Ascending aorta (tissue), 2 donors: ENCODE data around the gene CDK2AP2. TPM values are rescaled to one million over a fixed set of nuclear protein-coding genes. Genes with fewer than 3 reads are reported as not detected.

Experiments
- DNase-seq, 2 donors: peaks; one replicate each; pipeline ENCODE4 v3.0.0-alpha.2; 2019; ENCODE audit warnings: low spot score in 2 of 2
- H3K27ac ChIP-seq, 2 donors: fragments of 200-600 bp; sonication (generic); one replicate each; pipeline ENCODE4 v1.5.1; 2016 to 2017; ENCODE audit warnings: mild to moderate bottlenecking in 1 of 2
- H3K27me3 ChIP-seq: fragments of 200-600 bp; sonication (generic); one replicate; pipeline ENCODE4 v1.5.1; 2017
- H3K36me3 ChIP-seq, 2 donors: fragments of 200-600 bp; sonication (generic); one replicate each; pipeline ENCODE4 v1.5.1; 2016
- H3K4me1 ChIP-seq, 2 donors: fragments of 200-600 bp; sonication (generic); one replicate each; pipeline ENCODE4 v1.5.1; 2016 to 2017; ENCODE audit warnings: mild to moderate bottlenecking in 1 of 2
- H3K4me3 ChIP-seq, 2 donors: fragments of 200-600 bp; sonication (generic); one replicate each; pipeline ENCODE4 v1.5.1; 2016 to 2017; ENCODE audit warnings: mild to moderate bottlenecking in 1 of 2
- H3K9me3 ChIP-seq, 2 donors: fragments of 200-600 bp; sonication (generic); one replicate each; pipeline ENCODE4 v1.5.1; 2016
- intact Hi-C: fragments of 100-400 bp; cut with DNase I; formaldehyde crosslinking; loops from one replicate; pipeline ENCODE4 v1.15.1; 2023
- total RNA-seq: library from RNA; depleted of rRNA; stranded (reverse); fragments of >200 nt; gene quantifications from one replicate; pipeline ENCODE4 v1.1.0, GENCODE V29; 2016
- TF ChIP-seq, protein P1 (sequence below), 3 experiments: fragments of 200-600 bp in 2 of 3; fragments of 450-650 bp in 1 of 3; sonication (generic) in 2 of 3; IDR thresholded peaks; one replicate each; pipeline ENCODE4 v1.5.1; 2016 to 2019; ENCODE audit warnings: antibody characterized with exemption in 3 of 3, mild to moderate bottlenecking in 1 of 3, moderate library complexity in 1 of 3

Gene CDK2AP2
- total RNA-seq, 1 donor from 2014 or later, result 159 TPM

DNA sequence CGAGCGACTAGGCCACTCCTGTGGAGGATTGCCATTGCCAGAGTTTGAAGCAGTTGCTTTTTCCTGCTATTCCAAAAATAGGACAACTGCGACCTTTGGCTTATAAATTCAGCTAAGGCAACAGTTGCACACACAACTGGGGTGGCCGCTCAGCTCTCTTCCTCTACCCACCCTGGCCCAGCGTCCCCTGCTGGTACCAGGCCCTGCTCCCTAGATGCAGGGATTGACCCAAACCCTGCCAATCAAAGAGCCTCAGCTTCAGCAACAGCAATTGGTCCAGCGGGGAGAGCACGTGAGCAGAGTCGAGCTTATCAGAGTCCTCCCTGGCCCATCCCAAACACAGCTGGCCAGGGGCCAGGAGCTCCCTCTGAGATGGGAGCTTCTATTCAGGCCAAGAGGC, 37.3 kb upstream of the CDK2AP2 start:
- Histone ChIP-seq H3K4me1 (no peaks in the 10 kb centered on the region), H3K36me3 (no peaks in the 10 kb centered on the region), H3K4me3 (no peak overlapping the region), H3K27me3 (no peaks in the 10 kb centered on the region), H3K9me3 (no peaks in the 10 kb centered on the region), H3K27ac (no peak overlapping the region)
- intact Hi-C loops, result no loop called here
- TF ChIP-seq, protein P1, sequence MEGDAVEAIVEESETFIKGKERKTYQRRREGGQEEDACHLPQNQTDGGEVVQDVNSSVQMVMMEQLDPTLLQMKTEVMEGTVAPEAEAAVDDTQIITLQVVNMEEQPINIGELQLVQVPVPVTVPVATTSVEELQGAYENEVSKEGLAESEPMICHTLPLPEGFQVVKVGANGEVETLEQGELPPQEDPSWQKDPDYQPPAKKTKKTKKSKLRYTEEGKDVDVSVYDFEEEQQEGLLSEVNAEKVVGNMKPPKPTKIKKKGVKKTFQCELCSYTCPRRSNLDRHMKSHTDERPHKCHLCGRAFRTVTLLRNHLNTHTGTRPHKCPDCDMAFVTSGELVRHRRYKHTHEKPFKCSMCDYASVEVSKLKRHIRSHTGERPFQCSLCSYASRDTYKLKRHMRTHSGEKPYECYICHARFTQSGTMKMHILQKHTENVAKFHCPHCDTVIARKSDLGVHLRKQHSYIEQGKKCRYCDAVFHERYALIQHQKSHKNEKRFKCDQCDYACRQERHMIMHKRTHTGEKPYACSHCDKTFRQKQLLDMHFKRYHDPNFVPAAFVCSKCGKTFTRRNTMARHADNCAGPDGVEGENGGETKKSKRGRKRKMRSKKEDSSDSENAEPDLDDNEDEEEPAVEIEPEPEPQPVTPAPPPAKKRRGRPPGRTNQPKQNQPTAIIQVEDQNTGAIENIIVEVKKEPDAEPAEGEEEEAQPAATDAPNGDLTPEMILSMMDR (IDR thresholded peaks at IDR 0.05), result no peak
- DNase-seq, result no peak

DNA sequence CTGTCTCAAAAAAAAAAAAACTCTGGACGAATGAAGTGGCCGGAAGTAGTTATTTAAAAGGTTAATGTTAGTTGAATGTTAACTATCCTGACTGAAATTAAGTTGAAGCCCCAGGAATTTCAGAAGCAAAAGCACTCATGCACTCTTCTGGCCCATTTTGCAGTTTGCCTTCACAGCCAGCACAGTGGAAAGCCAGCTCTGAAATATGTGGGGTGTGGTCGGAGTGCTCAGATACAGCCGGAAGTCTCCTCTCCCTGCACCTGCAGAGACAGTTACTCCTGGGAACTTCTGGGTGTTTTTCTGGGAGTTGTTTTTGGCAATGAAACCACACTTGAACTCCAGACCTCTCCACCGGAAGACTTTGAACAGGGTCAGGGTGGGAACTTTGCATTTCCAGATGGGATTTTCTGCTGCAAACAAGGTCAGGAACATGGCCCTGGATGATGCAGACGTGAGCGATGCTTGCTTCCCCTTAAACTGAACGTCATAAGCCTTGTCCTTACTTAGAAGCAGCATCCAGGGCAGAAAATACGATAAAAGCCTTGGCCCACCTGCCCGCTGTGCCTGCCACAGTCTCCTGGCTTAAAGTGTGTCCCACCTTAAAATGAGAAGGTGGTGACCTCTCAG, 36.8 kb upstream of the CDK2AP2 start:
- H3K9me3 ChIP-seq, result no peaks in the 10 kb centered on the region
- no peak overlapping the region for H3K4me3 ChIP-seq
- H3K4me1 ChIP-seq, result no peaks in the 10 kb centered on the region
- intact Hi-C loops, result no loop called here
- no peak for DNase-seq
- H3K27me3 ChIP-seq, result no peaks in the 10 kb centered on the region
- no peak overlapping the region for H3K27ac ChIP-seq
- no peaks in the 10 kb centered on the region for H3K36me3 ChIP-seq
- TF ChIP-seq, protein P1 (IDR thresholded peaks at IDR 0.05), result no peak

DNA sequence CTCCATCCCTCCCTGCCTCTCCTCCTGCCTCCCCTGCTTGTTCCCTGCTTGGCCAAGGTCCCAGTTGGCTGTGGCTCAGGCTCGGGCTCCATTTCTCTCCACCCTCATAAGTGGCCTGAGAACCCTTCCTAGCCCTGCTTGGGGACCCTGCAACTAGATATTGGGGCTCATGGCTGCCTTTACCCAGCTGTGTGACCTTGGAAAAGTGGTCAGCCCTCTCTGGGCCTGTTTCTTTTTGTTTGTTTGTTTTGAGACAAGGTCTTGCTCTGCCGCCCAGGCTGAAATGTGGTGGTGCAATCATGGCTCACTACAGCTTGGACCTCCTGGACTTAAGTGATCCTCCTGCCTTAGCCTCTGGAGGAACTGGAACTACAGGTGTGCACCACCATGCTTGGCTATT, 35.6 kb upstream of the CDK2AP2 start:
- intact Hi-C loops, result no loop called here
- Histone ChIP-seq H3K36me3 (no peaks in the 10 kb centered on the region), H3K4me3 (no peak overlapping the region), H3K27me3 (no peaks in the 10 kb centered on the region), H3K9me3 (no peaks in the 10 kb centered on the region), H3K27ac (no peak overlapping the region), H3K4me1 (no peaks in the 10 kb centered on the region)
- no peak for DNase-seq
- TF ChIP-seq, protein P1 (IDR thresholded peaks at IDR 0.05), result no peak

DNA sequence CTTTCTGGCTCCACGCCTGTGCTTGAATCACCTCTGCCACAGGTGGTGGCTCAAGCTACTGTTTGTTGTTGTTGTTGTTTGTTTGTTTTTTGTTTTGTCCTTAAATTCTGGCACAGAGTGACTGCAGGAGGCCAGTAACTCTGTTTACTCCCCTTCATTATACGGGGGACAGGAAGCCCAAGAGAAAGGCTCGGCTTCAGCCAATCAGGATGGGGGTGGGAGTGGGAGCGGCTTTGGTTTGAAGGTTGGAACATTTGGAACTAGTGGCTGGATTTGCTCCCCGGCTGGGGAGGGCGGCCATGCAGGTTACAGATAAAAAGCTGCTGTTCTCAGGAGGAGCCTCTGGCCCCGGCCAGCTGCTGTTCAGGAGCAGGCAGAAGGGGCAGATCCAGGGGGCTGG, 35.0 kb upstream of the CDK2AP2 start:
- peaks cover 0 to 3% of the 10 kb centered on the region in 2 donors for H3K4me1 ChIP-seq
- H3K27me3 ChIP-seq, result no peaks in the 10 kb centered on the region
- TF ChIP-seq, protein P1 (IDR thresholded peaks at IDR 0.05), result no peak
- no peak overlapping the region for H3K27ac ChIP-seq
- DNase-seq, result no peak
- intact Hi-C loops, result no loop called here
- no peak overlapping the region for H3K4me3 ChIP-seq
- H3K36me3 ChIP-seq, result no peaks in the 10 kb centered on the region
- no peaks in the 10 kb centered on the region for H3K9me3 ChIP-seq

DNA sequence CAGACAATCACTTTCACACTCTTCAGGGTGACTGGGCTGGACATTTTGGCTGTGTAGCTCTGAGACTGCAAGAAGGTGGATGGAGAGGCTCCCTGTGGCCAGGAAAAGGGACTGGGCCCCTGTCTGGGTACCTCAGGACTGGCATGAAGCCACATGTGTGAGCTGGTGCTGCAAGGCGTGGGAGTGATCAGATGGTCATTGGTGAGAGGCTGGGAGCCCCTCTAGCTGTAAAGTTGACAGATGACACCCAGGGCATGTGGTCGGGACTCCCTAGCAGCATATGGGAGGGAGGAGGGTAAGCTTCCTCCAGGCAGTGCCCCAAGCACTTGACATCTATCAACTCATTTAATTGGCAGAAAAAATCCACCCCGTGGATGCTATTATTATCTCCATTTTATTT, 34.2 kb upstream of the CDK2AP2 start:
- Histone ChIP-seq H3K27me3 (no peaks in the 10 kb centered on the region), H3K36me3 (no peaks in the 10 kb centered on the region), H3K27ac (no peak overlapping the region), H3K4me1 (peaks cover 0 to 5% of the 10 kb centered on the region in 2 donors), H3K9me3 (no peaks in the 10 kb centered on the region), H3K4me3 (no peak overlapping the region)
- no peak for DNase-seq
- intact Hi-C loops, result no loop called here
- TF ChIP-seq, protein P1 (IDR thresholded peaks at IDR 0.05), result no peak

DNA sequence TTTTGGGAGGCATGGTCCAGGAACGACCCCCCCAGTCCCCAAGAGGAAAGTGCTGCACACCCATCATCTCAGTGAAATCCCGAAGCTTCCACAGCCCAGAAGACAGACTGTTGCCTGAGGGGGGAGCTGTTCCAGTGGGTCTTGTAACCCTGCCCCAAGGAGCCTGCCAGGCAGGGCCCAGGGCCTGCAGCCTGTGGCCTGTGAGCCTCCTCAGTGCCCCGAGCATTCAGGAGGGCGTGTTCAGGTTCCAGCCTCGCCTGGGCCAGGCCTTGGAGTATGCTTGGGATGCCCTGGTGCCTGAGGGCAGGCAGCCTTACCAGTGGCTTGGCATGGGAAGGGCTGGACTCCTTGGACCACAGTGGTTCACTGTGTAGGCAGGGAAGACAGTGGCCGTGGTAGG, 33.2 kb upstream of the CDK2AP2 start:
- Histone ChIP-seq H3K9me3 (no peaks in the 10 kb centered on the region), H3K27ac (no peak overlapping the region), H3K36me3 (no peaks in the 10 kb centered on the region), H3K4me1 (peaks cover 0 to 5% of the 10 kb centered on the region in 2 donors), H3K27me3 (no peaks in the 10 kb centered on the region), H3K4me3 (no peak overlapping the region)
- DNase-seq, result no peak
- TF ChIP-seq, protein P1 (IDR thresholded peaks at IDR 0.05), result no peak
- intact Hi-C loops, result no loop called here
